HG03469 (cell line): ENCODE measurements around the gene FBXW11.
"Not testable (repeated sequence)": the region's sequence is repeated elsewhere in the genome, so short reads cannot be mapped to it uniquely, and the experiment has no call there.

Experiments
- ATAC-seq: cut with Tn5 transposase; IDR thresholded peaks from one replicate; pipeline ENCODE4 v1.9.1; 2021; ENCODE audit warnings: mild to moderate bottlenecking, moderate library complexity, moderate number of reproducible peaks; ENCODE audit not compliant: unreplicated experiment

The FBXW11 gene

DNA sequence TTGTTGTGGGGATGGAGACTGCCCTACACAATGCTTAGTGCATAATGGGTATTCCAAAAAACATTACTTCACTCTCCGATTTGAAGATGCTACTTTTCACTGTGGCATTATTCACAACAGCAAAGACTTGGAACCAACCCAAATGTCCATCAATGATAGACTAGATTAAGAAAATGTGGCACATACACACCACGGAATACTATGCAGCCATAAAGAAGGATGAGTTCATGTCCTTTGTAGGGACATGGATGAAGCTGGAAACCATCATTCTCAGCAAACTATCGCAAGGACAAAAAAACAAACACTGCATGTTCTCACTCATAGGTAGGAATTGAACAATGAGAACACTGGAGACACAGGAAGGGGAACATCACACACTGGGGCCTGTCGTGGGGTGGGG lies 90.7 kb downstream of the FBXW11 start:
- ATAC-seq = not testable (repeated sequence)

GRCh38 chr5:171914726-171915338 lies 91.6 kb downstream of the FBXW11 start:
- no peak for ATAC-seq

DNA sequence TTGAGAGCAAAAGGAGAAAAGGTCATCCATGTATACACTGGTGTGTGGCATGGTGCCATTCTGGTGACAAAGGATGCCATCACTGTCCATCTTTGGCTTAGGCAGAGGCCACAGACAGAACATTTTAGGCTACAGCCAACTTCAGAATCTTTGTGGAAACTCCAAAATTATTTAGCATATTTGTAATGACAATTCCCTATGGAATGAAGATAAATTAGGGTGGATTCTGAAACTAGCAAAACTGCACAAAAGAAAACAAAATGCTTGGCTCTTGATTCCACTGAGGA lies 92.5 kb downstream of the FBXW11 start:
- no peak for ATAC-seq

GRCh38 chr5:171911152-171911551 lies 95.3 kb downstream of the FBXW11 start:
- no peak for ATAC-seq

DNA sequence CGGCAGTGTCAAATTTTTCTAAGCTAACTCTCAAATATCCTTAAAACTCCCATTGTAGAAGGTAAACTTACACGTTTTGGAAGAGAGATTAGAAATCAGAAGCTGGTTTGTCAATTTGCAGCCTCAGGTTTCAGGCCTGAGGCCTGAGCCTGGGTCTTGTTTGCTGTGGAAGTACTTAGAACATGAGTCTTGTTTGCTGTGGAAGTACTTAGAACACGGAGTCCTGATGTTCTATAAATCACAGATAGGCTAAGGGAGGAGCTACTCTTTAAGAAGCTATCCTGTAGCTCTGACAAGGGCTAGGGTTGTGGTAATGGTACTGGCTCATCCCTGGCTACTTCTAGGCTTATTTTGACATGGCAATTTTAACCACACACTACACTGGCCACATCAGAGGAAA lies 97.8 kb downstream of the FBXW11 start:
- no peak for ATAC-seq

DNA sequence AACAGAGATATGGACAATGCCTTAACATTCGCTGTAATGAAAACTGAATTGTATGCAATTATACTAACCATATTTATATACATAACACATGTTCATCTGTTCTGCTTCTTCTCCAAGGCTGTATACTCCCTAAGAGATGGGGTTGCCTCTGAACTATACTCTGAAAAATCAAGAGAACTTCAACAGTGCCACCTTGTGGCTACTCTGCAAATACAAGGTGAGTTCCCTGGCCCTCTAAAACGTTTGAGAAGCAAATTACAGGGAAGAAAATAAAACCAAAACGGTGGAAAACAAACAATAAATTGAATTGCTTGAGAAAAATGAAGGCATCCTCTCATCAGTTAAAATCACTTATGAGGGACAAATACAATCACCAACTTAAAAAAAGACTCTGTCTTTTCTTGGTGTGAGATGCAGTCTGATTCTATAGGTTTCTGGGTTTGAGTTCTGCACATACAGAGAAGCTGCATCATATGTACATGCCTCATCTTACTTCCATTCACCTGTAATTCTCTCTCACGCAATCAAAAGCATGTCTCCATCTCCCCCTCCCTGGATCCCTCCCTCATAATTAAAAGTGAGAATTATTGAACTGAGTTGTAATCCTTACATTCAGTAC lies 98.6 kb downstream of the FBXW11 start:
- no peak for ATAC-seq

DNA sequence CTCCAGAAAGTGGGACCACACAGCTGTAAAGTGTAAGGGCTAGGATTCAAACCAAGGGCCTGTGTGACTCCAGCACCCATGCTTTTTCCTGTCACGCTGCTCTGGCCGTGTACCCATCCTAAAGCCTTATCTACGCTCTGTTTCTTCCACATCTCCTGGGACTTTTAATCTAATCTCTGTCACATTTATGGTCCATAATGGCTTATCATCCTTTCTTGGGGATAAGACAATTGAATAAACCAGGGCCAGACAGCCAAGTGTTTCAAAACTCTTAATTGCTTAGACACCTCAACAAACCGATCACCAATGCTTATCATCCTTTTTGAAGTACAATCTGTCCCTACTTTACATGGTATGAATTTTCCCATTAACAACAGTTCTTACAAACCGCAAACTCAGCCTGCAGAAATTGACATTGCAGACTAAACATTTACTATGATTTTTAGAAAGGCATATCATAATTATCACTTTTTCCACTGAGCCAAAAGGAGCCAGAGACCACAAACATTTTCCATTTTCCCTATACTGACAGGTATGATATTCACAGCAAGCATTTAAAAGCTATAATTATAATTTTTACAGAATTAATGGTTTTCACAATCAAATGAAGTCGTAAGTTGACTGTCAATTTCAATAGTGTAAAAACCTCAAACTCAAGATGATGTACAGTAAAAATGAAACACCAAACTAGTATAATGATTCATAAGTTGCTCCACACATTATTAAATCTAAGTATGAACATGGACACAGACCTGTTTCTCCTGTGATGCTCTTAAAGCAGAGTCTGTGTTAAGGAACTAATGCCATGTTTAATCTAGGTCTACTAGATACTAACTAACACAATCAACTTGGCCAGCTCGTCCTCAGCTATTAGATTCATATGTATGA lies 99.5 kb downstream of the FBXW11 start:
- ATAC-seq = no peak

GRCh38 chr5:171906066-171906570 lies 100.3 kb downstream of the FBXW11 start:
- ATAC-seq = no peak

GRCh38 chr5:171904886-171905285 lies 101.6 kb downstream of the FBXW11 start:
- ATAC-seq = no peak

- ATAC-seq = no peak
Measured at GRCh38 chr5:171901764-171902163, 104.7 kb downstream of the FBXW11 start.

DNA sequence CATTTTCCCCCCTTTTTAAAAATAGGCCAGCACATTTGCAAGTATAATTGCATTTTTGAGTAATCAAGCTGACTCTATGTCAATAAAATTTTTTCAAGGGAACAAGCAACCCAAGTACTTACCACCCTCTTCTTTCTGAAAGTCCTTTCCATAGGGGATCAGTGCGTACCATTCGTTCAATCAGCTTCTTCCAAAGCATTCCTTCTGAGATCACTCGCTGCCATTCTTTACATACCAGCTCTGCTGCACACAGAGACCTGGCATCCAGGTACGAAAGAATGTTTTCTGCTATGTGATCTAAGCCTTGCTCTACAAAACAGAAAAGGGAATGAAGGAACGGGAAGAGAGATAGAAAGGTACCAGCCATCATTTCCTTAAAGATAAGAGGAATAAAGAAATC lies 106.6 kb downstream of the FBXW11 start:
- ATAC-seq = no peak

DNA sequence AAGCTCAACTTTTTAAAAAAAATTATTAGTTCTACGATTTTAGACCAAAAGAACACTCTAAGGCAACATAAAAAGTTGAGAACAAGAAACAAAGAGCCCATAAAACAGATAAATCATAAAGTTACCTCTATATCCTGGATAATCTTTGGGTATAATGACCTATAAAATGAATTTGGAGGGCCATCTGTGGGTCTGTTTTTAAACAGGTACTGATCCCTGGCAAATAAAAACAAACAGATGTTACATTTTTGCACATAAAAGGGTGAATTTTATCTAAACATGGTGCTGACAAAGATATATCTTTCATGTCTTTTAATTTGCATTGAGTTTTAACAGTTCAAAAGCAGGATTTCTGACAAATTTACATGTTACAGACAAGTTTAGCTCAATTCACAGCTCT lies 107.6 kb downstream of the FBXW11 start:
- ATAC-seq = no peak

DNA sequence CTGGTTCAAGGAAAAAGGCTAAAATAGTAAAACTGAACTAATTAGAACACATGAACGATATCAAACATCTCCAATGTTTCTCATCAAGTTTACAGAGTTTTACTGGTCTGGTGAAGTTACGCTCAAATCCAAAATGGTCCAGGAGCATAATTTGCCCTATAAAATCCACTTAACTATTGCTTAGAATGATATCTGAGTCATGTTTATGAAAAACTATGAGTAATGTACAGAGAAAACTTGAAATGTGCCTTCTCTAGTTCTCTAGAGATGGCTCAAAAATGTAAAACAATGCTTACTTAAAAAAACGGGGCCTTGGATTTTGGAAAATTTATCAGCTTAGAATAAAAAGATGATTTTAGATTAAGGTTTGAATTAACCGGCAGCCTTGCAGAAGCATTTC lies 108.1 kb downstream of the FBXW11 start:
- no peak for ATAC-seq

- no peak for ATAC-seq
Measured at GRCh38 chr5:171897231-171897630, 109.2 kb downstream of the FBXW11 start.

DNA sequence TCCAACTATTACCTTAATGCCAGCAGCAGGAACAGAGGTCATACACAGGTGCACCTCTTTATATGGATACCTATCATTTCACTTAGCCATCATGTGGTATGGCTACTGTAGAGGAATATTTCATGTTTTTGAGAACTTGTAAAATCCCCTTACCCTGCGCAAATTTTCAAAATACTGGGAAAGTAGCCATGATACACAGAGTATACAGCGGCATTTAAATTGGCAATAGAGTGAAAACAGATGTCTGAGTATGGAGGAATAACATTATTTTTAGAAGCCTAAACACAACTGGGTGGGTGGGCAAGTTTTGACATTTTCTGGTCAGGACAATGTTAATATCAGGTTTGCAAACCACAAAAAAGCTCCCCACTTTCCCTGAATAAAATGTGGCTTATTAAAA lies 111.4 kb downstream of the FBXW11 start:
- ATAC-seq = no peak

DNA sequence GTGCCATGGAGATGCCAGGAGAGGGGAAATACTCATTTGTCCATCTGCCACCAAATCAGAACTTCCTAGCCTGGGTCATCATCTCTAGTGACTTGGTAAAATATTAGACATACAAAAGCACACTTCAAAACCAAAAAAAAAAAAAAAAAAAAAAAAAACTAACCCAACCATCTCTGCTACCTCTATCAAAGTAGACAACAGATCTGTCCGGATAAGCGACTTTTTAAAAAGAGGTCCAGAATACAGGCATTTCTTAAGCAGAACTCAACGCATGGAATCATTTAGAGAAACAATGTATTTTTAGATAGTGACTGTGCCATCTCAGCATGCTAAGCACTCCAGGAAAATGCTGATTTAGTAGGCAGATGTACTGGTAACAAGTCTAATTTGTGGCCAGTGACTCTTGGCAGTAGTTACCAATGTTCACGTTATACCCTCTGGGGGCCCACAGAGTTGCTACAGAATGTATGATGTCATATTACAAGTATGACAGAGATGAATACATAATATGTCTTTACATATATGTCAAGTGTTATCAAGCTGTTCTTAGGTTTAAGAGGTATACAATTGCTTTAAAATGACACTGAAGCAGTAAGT lies 113.0 kb downstream of the FBXW11 start:
- ATAC-seq = no peak

DNA sequence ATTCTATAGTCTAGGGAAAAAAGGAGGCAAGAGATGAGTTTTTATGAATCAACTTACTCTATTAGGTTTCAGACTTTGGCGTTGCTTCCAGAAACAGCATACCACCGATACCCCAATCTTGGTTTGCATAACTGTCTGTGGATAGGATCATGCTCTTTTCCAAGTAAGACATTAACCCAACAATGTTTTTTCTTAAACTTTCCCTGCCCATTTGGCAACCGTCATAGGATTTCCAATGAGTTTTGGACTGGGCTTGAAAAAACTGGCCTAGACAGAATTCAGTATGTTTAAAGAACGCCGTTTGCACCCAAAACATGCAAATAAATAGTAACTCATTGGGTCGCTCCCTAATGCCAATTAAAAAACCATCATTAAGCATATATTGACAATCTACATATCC lies 114.8 kb downstream of the FBXW11 start:
- ATAC-seq = no peak

DNA sequence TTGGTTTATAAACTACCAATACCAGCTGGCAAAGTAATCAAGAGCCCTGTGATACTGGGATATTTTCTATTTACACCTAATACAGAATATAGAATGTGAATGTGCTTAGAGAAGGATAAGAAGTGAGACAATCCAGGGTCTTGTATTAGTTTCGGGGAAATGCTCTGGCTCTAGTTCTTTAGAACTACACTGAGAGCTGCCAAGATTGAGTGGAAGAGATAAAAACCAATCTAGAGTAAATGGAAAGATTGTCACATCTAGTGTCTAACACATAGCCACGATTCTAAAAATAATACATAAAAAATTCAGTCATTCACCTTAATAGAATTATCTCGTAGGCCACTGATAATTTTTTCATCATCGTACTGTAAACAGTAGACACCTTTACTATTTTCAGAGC lies 115.3 kb downstream of the FBXW11 start:
- ATAC-seq = no peak

DNA sequence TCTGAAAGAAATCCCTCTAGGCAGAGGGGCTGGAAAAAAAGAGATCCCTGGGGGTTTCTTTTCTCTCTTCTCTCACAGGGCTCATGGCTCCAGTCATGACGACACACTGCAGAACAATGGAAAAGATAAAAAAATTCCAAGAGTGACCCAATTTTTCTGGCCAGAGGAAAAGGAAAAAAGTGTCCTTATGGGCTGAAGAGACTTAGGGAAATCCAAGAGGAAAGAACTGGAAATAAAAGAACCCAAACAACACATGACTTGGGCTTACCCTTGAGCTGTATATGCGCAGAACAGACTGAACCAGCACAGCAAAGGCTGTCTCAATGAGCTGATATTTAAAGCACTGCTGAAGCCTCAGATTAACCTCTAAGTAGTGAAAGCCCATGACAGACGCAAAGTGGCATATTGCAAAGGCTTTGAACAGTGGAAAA lies 118.4 kb downstream of the FBXW11 start:
- no peak for ATAC-seq

GRCh38 chr5:171886037-171886436 lies 120.4 kb downstream of the FBXW11 start:
- not testable (repeated sequence) for ATAC-seq

- no peak for ATAC-seq
Measured at GRCh38 chr5:171882118-171882517, 124.3 kb downstream of the FBXW11 start.

DNA sequence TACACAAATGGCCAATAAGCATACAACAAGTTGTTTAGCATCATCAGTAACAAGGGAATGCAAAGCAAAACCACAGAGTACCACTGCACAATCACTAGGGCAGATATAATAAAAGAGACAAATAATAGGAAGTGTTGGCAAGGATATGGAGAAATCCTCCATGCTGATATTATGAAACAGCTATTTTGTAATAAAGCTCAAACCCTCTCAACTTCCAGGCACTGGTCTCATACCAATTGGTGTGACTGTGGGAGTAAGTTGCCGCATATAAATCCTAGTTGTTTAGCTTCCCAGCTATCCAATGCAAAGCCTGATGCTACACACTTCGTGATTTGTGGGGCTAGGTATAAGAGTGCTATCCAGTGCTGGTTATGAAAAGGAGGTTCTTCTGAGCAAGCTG lies 132.2 kb downstream of the FBXW11 start:
- ATAC-seq = no peak
